Osteoblast (primary cell): ENCODE results near the gene GP9. TPM values are rescaled to one million over a fixed set of nuclear protein-coding genes. Genes with fewer than 3 reads are reported as not detected.

Source experiments
- DNase-seq: peaks from one replicate; pipeline ENCODE4 v3.0.0; 2011; ENCODE audit warnings: low spot score, mixed read lengths; ENCODE audit not compliant: insufficient read length; ENCODE audit errors: missing footprints
- H2AFZ ChIP-seq: 2 replicates; pipeline ENCODE4 v1.6.0; 2011; ENCODE audit warnings: mild to moderate bottlenecking, low read length
- H3K27ac ChIP-seq: 2 replicates; pipeline ENCODE4 v1.5.1; 2011; ENCODE audit warnings: mild to moderate bottlenecking, low read depth, low read length, moderate library complexity
- H3K27me3 ChIP-seq: 2 replicates; pipeline ENCODE4 v1.6.0; 2012; ENCODE audit warnings: mild to moderate bottlenecking, control low read depth, inconsistent platforms, low read length, moderate library complexity; ENCODE audit not compliant: insufficient read depth
- H3K36me3 ChIP-seq: 2 replicates; pipeline ENCODE4 v1.5.1; 2011; ENCODE audit warnings: mild to moderate bottlenecking, low read length, control low read depth, moderate library complexity; ENCODE audit not compliant: insufficient read depth
- H3K4me1 ChIP-seq: 2 replicates; pipeline ENCODE4 v1.5.1; 2011; ENCODE audit warnings: mild to moderate bottlenecking, low read length, control low read depth, moderate library complexity; ENCODE audit not compliant: insufficient read depth
- H3K4me2 ChIP-seq: 2 replicates; pipeline ENCODE4 v1.6.0; 2011; ENCODE audit warnings: mild to moderate bottlenecking, low read length; ENCODE audit not compliant: insufficient read depth
- H3K4me3 ChIP-seq: fragments of 200-600 bp; sonication (generic); 3 replicates; pipeline ENCODE4 v1.5.1; 2012; ENCODE audit warnings: mild to moderate bottlenecking, low read length, inconsistent platforms; ENCODE audit not compliant: insufficient read depth
- H3K79me2 ChIP-seq: 2 replicates; pipeline ENCODE4 v1.6.0; 2012; ENCODE audit warnings: mild to moderate bottlenecking, low read length, control low read depth, inconsistent platforms; ENCODE audit not compliant: insufficient read depth
- H3K9me3 ChIP-seq: 2 replicates; pipeline ENCODE4 v1.5.1; 2011; ENCODE audit warnings: low read depth, low read length, control low read depth
- H4K20me1 ChIP-seq: 2 replicates; pipeline ENCODE4 v1.6.0; 2012; ENCODE audit warnings: mild to moderate bottlenecking, low read length, control low read depth; ENCODE audit not compliant: insufficient read depth
- total RNA-seq: library from RNA; depleted of rRNA; stranded (reverse); fragments of >200 nt; gene quantifications from 2 replicates; pipeline ENCODE4 v1.2.3, GENCODE V29; 2012
- TF ChIP-seq, protein P1 (sequence below): IDR thresholded peaks from 2 replicates; pipeline ENCODE4 v1.5.1; 2011; ENCODE audit warnings: mild to moderate bottlenecking, low read depth, low read length, moderate library complexity; ENCODE audit errors: extremely low read depth

Gene GP9
- total RNA-seq, 1 donor = not detected

DNA sequence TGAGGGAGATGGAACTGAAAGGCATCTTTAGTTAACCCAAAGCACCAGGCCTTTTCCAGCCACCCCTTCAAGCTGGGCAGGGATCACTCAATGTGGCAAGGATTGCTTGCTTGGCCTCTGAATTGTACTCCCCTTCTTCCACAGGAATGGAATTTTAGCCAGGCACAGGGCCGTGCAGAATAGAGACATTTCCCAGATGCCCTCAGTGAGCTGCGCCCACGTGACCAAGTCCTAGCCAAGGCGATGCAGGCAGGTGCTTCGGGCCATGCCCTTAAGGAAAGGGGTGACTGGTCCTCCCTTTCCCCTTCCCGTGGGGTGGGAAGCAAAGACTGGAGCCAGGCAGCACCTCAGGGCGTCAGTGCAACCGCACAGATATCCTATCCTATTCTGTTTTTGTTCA, 17.9 kb downstream of the GP9 start:
- H3K4me3 ChIP-seq = no peak overlapping the region
- no peaks in the 10 kb centered on the region for H3K27me3 ChIP-seq
- H3K79me2 ChIP-seq = no peaks in the 10 kb centered on the region
- no peak overlapping the region for H3K4me2 ChIP-seq
- DNase-seq = no peak
- H2AFZ ChIP-seq = no peak overlapping the region
- peaks cover 7% of the 10 kb centered on the region for H3K4me1 ChIP-seq
- H4K20me1 ChIP-seq = no peaks in the 10 kb centered on the region
- H3K27ac ChIP-seq = no peak overlapping the region
- H3K9me3 ChIP-seq = no peaks in the 10 kb centered on the region
- TF ChIP-seq, protein P1, sequence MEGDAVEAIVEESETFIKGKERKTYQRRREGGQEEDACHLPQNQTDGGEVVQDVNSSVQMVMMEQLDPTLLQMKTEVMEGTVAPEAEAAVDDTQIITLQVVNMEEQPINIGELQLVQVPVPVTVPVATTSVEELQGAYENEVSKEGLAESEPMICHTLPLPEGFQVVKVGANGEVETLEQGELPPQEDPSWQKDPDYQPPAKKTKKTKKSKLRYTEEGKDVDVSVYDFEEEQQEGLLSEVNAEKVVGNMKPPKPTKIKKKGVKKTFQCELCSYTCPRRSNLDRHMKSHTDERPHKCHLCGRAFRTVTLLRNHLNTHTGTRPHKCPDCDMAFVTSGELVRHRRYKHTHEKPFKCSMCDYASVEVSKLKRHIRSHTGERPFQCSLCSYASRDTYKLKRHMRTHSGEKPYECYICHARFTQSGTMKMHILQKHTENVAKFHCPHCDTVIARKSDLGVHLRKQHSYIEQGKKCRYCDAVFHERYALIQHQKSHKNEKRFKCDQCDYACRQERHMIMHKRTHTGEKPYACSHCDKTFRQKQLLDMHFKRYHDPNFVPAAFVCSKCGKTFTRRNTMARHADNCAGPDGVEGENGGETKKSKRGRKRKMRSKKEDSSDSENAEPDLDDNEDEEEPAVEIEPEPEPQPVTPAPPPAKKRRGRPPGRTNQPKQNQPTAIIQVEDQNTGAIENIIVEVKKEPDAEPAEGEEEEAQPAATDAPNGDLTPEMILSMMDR = no peak
- no peaks in the 10 kb centered on the region for H3K36me3 ChIP-seq

DNA sequence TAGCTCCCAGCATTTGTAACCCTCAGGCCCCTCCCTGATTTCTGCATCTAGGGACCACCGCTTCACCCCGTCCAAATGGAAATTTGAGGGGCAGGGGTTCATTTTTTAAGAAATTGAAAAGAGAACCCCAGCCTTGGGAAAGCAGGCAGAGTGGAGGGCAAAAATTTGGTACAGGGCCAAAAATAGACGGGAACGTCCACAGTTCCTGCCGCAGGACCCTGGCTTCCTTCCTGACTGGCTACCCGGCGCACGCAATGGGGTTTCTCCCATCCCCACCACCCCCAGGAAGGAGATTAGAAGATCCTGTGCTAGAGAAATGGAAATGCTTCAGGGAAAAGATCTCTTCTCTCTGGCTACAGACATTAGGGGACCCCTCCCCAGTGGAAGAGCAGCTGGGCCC, 20.9 kb downstream of the GP9 start:
- Histone ChIP-seq H4K20me1 (no peaks in the 10 kb centered on the region), H3K4me2 (no peak overlapping the region), H3K4me3 (no peak overlapping the region), H2AFZ (no peak overlapping the region), H3K36me3 (no peaks in the 10 kb centered on the region), H3K79me2 (no peaks in the 10 kb centered on the region), H3K27me3 (no peaks in the 10 kb centered on the region), H3K9me3 (no peaks in the 10 kb centered on the region), H3K4me1 (peaks cover 7% of the 10 kb centered on the region), H3K27ac (no peak overlapping the region)
- TF ChIP-seq, protein P1 = no peak
- DNase-seq = no peak

DNA sequence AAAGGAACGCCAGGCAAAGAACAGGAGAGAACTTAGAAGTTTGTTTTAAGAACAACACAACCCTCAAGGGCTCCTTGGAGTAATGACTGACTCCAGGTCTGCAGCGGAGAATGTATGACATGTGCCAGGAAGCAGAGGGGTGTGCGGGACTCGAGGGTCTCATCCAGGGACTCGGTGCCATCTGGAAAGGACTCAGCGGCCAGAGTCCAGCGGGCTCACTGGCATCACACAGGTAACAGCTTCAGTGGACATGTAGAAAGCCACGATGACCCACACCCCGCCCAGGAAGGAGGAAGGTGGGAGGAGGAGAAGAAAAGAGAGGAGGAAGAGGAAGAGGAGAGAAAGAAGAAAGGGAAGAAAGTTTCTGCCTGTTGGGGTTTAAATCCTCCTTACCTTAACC, 21.4 kb downstream of the GP9 start:
- H3K79me2 ChIP-seq = no peaks in the 10 kb centered on the region
- H3K4me3 ChIP-seq = no peak overlapping the region
- TF ChIP-seq, protein P1 = no peak
- H3K27me3 ChIP-seq = no peaks in the 10 kb centered on the region
- H2AFZ ChIP-seq = no peak overlapping the region
- H3K4me2 ChIP-seq = no peak overlapping the region
- H3K36me3 ChIP-seq = no peaks in the 10 kb centered on the region
- H3K4me1 ChIP-seq = peaks cover 6% of the 10 kb centered on the region
- H4K20me1 ChIP-seq = no peaks in the 10 kb centered on the region
- no peak for DNase-seq
- H3K9me3 ChIP-seq = no peaks in the 10 kb centered on the region
- H3K27ac ChIP-seq = no peak overlapping the region

DNA sequence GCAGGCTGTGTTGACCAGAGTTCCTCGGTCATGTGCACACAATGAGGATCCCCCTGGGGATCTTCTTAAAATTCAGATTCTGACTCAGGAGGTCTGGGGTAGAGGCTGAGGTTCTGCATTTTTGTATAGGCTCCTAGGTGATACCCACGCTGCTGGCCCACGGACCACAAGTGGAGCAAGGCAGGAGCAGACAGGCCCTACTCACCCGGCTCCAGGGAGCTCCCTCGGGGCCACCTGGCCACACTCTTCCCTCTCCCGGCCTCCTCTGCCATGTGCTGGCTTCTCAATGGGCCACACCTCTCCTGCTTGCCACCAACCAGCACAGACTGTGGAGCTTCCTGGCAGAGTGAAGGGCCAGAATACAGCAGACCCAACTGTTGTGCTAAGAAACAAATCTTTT, 23.9 kb downstream of the GP9 start:
- no peak overlapping the region for H3K4me2 ChIP-seq
- H3K36me3 ChIP-seq = no peaks in the 10 kb centered on the region
- H3K4me3 ChIP-seq = no peak overlapping the region
- H3K4me1 ChIP-seq = peaks cover 3% of the 10 kb centered on the region
- H3K27me3 ChIP-seq = no peaks in the 10 kb centered on the region
- no peaks in the 10 kb centered on the region for H3K79me2 ChIP-seq
- H3K27ac ChIP-seq = no peak overlapping the region
- H3K9me3 ChIP-seq = no peaks in the 10 kb centered on the region
- H2AFZ ChIP-seq = no peak overlapping the region
- TF ChIP-seq, protein P1 = no peak
- H4K20me1 ChIP-seq = no peaks in the 10 kb centered on the region
- DNase-seq = no peak
